Measurements from ENCODE around the gene ANTKMT.

DNA sequence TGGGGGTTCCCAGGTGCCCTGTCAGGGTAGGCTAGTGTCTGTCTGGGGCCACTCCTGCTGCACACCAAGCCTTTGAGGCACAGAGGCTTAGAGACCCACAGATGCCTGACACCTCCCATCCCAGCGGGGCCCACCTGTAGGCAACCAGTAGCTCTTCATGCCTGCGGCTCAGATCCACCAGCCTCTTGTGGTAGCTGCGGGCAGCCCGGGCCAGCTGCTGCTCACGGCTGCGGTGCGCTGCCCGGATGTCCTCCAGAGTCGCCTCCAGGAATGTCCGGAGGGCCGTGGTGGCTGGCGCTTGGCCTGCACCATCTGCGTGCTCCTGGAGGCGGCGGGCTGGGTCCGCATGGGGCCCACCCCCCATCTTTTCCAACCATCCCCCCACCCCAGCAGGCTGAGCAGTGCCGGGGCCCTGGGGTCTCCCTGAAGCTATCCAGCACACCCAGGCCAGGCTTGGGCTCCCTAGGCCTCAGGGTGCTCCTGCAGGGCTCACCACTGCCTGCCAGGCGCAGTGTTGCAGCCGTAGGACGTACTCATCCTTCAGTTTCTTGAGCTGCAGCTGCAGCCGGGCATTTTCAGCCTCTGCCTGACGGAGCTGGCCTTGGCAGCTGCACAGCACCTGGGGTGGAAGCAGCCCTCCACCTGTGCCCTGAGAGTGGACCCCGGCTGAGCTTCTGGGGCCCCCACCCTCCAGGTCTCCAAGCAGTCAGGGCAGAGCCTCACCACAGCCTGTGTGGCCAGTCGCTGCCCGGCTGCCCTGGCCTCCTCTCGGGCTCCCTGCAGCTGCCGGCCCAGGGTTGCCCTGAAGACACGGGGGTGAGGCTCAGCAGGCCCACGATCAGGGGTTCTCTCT is 3.5 kb downstream of the ANTKMT start:
- no peak for TF ChIP-seq EZH2 (IDR thresholded peaks at IDR 0.05; ENCODE audit: low read length, missing control alignments)
- TF ChIP-seq, protein P1, sequence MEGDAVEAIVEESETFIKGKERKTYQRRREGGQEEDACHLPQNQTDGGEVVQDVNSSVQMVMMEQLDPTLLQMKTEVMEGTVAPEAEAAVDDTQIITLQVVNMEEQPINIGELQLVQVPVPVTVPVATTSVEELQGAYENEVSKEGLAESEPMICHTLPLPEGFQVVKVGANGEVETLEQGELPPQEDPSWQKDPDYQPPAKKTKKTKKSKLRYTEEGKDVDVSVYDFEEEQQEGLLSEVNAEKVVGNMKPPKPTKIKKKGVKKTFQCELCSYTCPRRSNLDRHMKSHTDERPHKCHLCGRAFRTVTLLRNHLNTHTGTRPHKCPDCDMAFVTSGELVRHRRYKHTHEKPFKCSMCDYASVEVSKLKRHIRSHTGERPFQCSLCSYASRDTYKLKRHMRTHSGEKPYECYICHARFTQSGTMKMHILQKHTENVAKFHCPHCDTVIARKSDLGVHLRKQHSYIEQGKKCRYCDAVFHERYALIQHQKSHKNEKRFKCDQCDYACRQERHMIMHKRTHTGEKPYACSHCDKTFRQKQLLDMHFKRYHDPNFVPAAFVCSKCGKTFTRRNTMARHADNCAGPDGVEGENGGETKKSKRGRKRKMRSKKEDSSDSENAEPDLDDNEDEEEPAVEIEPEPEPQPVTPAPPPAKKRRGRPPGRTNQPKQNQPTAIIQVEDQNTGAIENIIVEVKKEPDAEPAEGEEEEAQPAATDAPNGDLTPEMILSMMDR (conservative IDR thresholded peaks at IDR 0.05 in 1 of 2, IDR thresholded peaks at IDR 0.05 in 1 of 2; ENCODE audit: low read depth in 1 of 2, low read length in 2 of 2), result no peak

Measured in fibroblast of lung (primary cell).